HG03103 (cell line): ENCODE measurements around the gene CEL.
"Not testable (repeated sequence)": the region's sequence is repeated elsewhere in the genome, so short reads cannot be mapped to it uniquely, and the experiment has no call there.

ENCODE experiments used
- ATAC-seq: cut with Tn5 transposase; IDR thresholded peaks from one replicate; pipeline ENCODE4 v1.9.1; 2021; ENCODE audit warnings: low read depth; ENCODE audit not compliant: unreplicated experiment

Gene CEL

DNA sequence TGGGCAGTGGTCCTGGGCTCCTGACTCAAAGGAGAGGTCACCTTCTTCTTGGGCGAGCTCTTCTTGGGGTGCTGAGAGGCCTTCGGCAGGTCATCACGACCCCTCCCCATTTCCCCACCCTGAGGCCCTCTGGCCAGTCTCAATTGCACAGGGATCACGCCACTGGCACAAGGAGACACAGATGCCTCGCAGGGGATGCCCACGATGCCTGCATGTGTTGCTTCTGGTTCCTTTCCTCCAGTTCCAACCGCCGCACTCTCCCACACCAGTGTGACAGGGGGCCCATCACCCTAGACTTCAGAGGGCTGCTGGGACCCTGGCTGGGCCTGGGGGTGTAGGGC is 1.3 kb downstream of the CEL start:
- no peak for ATAC-seq

DNA sequence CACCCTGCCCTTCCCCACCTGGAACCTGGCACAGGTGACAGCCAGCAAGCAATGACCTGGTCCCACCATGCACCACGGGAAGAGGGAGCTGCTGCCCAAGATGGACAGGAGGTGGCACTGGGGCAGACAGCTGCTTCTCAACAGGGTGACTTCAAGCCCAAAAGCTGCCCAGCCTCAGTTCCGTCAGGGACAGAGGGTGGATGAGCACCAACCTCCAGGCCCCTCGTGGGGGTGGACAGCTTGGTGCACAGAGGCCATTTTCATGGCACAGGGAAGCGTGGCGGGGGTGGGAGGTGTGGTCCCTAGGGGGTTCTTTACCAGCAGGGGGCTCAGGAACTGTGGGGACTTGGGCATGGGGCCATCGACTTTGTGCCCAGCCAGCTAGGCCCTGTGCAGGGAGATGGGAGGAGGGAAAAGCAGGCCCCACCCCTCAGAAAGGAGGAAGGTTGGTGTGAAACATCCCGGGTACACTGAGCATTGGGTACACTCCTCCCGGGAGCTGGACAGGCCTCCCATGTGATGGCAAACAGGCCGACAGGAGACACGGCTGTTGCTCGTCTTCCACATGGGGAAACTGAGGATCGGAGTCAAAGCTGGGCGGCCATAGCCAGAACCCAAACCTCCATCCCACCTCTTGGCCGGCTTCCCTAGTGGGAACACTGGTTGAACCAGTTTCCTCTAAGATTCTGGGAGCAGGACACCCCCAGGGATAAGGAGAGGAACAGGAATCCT is 1.9 kb downstream of the CEL start:
- ATAC-seq = no peak

DNA sequence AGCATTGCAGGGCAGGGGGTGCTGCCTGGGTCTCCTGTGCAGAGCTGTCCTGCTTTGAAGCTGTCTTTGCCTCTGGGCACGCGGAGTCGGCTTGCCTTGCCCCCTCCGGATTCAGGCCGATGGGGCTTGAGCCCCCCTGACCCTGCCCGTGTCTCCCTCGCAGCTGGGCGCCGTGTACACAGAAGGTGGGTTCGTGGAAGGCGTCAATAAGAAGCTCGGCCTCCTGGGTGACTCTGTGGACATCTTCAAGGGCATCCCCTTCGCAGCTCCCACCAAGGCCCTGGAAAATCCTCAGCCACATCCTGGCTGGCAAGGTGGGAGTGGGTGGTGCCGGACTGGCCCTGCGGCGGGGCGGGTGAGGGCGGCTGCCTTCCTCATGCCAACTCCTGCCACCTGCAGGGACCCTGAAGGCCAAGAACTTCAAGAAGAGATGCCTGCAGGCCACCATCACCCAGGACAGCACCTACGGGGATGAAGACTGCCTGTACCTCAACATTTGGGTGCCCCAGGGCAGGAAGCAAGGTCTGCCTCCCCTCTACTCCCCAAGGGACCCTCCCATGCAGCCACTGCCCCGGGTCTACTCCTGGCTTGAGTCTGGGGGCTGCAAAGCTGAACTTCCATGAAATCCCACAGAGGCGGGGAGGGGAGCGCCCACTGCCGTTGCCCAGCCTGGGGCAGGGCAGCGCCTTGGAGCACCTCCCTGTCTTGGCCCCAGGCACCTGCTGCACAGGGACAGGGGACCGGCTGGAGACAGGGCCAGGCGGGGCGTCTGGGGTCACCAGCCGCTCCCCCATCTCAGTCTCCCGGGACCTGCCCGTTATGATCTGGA is 2.7 kb downstream of the CEL start:
- no peak for ATAC-seq

DNA sequence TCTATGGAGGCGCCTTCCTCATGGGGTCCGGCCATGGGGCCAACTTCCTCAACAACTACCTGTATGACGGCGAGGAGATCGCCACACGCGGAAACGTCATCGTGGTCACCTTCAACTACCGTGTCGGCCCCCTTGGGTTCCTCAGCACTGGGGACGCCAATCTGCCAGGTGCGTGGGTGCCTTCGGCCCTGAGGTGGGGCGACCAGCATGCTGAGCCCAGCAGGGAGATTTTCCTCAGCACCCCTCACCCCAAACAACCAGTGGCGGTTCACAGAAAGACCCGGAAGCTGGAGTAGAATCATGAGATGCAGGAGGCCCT is 3.2 kb downstream of the CEL start:
- no peak for ATAC-seq

DNA sequence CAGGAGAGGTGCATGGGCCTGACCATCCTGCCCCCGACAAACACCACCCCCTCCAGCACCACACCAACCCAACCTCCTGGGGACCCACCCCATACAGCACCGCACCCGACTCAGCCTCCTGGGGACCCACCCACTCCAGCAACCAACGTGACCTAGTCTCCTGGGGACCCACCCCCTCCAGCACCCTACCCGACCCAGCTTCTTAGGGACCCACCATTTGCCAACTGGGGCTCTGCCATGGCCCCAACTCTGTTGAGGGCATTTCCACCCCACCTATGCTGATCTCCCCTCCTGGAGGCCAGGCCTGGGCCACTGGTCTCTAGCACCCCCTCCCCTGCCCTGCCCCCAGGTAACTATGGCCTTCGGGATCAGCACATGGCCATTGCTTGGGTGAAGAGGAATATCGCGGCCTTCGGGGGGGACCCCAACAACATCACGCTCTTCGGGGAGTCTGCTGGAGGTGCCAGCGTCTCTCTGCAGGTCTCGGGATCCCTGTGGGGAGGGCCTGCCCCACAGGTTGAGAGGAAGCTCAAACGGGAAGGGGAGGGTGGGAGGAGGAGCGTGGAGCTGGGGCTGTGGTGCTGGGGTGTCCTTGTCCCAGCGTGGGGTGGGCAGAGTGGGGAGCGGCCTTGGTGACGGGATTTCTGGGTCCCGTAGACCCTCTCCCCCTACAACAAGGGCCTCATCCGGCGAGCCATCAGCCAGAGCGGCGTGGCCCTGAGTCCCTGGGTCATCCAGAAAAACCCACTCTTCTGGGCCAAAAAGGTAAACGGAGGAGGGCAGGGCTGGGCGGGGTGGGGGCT is 4.6 kb downstream of the CEL start:
- ATAC-seq = no peak

DNA sequence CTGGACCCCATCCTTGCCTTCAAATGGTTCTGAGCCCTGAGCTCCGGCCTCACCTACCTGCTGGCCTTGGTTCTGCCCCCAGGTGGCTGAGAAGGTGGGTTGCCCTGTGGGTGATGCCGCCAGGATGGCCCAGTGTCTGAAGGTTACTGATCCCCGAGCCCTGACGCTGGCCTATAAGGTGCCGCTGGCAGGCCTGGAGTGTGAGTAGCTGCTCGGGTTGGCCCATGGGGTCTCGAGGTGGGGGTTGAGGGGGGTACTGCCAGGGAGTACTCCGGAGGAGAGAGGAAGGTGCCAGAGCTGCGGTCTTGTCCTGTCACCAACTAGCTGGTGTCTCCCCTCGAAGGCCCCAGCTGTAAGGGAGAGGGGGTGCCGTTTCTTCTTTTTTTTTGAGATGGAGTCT is 5.2 kb downstream of the CEL start:
- no peak for ATAC-seq

DNA sequence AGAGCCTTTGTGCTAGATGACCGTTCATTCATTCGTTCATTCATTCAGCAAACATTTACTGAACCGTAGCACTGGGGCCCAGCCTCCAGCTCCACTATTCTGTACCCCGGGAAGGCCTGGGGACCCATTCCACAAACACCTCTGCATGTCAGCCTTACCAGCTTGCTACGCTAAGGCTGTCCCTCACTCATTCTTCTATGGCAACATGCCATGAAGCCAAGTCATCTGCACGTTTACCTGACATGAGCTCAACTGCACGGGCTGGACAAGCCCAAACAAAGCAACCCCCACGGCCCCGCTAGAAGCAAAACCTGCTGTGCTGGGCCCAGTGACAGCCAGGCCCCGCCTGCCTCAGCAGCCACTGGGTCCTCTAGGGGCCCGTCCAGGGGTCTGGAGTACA is 6.0 kb downstream of the CEL start:
- no peak for ATAC-seq

DNA sequence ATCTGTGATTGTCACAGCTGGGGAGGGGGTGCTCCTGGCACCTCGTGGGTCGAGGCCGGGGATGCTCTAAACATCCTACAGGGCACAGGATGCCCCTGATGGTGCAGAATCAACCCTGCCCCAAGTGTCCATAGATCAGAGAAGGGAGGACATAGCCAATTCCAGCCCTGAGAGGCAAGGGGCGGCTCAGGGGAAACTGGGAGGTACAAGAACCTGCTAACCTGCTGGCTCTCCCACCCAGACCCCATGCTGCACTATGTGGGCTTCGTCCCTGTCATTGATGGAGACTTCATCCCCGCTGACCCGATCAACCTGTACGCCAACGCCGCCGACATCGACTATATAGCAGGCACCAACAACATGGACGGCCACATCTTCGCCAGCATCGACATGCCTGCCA is 6.7 kb downstream of the CEL start:
- ATAC-seq = not testable (repeated sequence)

DNA sequence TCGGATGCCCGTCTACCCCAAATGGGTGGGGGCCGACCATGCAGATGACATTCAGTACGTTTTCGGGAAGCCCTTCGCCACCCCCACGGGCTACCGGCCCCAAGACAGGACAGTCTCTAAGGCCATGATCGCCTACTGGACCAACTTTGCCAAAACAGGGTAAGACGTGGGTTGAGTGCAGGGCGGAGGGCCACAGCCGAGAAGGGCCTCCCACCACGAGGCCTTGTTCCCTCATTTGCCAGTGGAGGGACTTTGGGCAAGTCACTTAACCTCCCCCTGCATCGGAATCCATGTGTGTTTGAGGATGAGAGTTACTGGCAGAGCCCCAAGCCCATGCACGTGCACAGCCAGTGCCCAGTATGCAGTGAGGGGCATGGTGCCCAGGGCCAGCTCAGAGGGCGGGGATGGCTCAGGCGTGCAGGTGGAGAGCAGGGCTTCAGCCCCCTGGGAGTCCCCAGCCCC is 8.8 kb downstream of the CEL start:
- ATAC-seq = not testable (repeated sequence)

DNA sequence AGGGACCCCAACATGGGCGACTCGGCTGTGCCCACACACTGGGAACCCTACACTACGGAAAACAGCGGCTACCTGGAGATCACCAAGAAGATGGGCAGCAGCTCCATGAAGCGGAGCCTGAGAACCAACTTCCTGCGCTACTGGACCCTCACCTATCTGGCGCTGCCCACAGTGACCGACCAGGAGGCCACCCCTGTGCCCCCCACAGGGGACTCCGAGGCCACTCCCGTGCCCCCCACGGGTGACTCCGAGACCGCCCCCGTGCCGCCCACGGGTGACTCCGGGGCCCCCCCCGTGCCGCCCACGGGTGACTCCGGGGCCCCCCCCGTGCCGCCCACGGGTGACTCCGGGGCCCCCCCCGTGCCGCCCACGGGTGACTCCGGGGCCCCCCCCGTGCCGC is 9.2 kb downstream of the CEL start:
- ATAC-seq = not testable (repeated sequence)

DNA sequence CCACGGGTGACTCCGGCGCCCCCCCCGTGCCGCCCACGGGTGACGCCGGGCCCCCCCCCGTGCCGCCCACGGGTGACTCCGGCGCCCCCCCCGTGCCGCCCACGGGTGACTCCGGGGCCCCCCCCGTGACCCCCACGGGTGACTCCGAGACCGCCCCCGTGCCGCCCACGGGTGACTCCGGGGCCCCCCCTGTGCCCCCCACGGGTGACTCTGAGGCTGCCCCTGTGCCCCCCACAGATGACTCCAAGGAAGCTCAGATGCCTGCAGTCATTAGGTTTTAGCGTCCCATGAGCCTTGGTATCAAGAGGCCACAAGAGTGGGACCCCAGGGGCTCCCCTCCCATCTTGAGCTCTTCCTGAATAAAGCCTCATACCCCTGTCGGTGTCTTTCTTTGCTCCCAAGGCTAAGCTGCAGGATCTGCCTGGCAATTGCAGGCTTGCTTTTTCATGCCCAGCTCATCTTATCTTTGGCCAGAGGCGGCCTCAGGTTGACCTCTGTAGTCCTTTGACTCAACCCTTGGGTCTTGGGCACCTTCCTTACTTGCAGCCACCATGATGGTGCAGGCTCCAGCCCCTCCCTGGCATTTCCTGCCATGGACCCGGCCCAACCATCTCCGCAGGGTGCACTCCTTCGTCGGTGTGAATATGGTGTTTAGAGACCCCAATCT is 9.8 kb downstream of the CEL start:
- no peak for ATAC-seq

DNA sequence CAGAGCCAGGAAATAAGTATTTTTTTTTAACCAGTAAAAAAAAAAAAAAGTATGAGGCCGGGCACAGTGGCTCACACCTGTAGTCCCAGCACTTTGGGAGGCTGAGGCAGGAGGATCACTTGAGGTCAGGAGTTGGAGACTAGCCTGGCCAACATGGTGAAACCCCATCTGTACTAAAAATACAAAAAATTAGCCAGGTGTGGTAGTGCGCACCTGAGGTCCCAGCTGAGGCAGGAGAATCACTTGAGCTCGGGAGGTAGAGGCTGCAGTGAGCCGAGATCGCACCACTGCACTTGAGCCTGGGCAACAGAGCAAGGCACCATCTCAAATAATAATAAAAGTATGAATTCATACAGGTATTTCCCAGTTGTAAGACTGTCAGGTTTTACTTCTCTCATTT is 10.4 kb downstream of the CEL start:
- not testable (repeated sequence) for ATAC-seq

DNA sequence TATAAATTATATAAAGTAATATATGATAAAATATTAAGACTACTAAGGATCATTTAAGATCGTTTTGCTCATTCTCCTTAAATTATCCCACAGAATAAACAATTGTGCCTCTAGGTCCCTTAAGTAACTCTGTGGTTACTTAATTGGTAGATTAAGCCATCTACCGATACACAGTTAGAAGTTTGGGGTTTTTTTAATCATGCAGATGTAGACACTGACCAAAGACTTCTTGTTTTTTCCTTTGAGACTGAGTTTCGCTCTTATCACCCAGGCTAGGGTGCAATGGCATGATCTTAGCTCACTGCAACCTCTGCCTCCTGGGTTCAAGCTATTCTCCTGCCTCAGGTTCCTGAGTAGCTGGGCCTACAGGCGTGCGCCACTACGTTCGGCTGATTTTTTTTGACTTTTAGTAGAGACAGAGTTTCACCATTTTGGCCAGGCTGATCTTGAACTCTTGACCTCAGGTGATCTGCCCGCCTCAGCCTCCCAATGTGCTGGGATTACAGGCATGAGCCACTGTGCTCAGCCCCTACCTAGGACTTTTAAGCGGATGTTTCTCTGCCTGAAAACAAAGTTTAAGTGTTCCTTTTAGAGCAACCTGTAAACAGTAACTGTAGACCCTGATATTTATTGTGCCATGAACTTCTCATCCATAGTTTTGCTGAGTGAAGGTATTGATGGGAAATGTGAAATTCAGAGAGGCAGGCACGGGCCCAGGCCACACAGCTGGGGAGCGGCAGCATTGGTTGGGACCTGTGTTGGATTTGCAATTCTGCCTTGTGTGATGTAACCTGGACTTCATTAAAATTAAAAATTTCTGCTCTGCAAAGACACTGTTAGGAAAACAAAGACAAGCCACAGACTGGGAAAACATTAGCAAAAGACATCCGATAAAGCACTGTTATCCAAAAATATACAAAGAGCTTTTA is 11.6 kb downstream of the CEL start:
- ATAC-seq = no peak

DNA sequence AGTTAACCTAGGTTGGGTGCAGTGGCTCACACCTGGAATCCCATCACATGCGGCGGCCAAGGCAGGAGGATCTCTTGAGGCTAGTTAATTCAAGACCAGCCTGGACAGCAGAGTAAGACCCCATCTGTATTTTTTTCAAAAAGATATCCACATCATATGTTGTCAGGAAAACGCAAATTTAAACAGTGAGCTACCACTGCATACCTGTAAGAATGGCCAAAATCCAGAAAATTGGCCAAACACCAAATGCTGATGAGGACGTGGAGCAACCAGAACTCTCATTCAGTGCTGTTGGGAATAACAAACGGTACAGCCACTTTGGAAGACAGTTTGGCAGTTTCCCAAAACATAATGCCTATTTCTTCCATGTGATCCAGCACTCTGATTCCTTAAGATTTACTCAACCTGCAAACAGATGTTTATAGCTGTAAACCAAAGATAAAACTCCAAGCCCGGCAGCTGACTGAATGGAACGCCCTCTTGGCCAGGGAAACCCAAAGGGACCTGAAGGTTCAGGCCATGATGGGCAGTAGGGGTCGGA is 12.4 kb downstream of the CEL start:
- no peak for ATAC-seq

DNA sequence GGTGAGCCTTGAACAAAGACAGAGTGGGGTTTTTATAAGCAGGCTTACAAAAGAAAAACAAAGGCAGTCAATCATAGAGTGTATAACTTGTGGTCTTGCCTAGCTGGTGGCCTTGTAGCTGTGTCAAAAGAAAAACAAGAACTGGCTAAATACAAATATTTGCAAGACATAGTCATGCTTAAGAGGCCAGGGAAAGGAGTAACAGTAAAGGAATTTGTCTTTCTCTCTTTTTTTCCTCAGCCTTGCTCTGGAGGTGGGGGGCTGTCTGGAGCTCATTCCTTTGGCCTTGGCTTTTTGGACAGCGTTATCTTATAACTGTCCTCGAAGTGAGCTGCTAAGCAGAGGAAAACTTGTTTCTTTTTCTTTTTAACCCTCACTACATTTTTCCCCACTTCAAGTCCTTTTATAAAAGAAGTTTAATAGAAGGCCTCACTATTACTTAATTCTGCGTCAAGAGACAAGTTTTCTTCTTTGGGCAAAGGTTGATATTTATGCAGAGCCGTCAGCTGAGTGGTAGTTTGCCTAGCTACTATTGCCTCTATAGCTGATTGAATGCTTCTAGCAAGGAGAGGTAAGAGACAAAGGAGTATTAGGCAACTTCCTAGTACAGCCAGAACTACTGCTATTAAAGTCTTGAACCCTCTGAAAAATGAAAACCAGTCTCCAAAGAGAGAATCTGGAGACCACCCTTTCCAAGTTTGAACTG is 14.3 kb downstream of the CEL start:
- no peak for ATAC-seq

DNA sequence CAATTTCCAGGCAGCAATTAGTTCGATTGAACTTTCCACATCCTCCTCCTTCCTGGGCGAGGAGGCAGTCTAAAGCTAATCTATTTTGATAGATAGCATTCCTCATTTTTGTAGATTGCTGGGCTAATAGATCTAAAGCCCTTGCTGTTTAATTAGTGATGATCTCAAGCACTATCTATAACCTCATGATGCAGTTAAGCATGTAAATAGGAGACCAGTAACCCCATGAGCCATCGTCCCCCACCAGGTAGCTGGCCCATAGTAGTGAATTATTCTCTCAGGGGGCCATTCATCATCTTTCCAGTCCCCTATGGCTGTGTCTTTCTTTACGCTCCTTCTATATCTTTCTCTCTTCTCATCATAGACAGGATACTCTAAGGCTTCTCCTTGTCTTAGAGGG is 14.9 kb downstream of the CEL start:
- ATAC-seq = no peak

DNA sequence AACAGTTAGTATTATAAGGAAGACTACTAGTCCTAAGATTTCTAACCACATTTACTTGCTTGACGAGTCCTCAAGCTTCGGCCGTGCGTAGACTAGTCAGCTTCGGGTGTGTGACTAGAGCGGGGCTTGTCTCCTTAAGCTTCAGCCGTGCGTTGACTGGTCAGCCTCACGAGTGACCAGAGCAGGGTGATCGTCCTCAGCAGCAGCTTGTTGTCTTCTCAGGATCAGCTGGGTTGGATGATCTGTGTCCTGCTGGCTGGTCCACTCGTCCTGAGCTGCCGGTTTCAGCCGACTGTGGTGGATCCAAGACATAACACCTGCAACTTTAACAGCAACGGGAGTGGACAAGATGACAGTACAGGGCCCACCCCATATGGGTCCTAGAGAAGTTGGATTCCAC is 16.7 kb downstream of the CEL start:
- ATAC-seq = no peak

DNA sequence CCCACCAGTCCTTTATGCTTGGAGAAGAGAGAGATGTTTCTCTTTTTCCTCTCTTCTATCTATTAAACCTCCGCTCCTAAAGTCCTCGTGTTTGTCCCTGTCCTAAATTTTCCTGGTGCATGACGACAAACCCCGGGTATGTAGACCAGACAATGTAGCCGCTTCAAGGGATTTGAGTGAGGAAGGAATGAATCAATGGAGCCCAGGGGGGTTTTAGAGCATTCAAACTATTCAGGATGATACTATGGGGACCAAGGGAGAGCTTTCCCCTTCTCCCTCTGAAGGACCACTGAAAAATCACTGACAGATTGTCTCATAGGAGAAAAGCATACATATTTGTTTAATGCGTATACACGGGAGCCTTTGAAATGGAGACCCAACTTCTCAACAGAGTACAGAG is 18.4 kb downstream of the CEL start:
- ATAC-seq = no peak
